KMS-11 (cell line): ENCODE data around the gene SERPINE1.

ENCODE experiments used
- H2AFZ ChIP-seq: fragments of 200-600 bp; sonication (generic); 2 replicates; pipeline ENCODE4 v1.6.1; 2016; ENCODE audit warnings: antibody characterized with exemption, mixed run types, low read depth
- H3K27ac ChIP-seq: fragments of 200-600 bp; sonication (generic); 2 replicates; pipeline ENCODE4 v1.6.1; 2016; ENCODE audit warnings: mild to moderate bottlenecking, mixed run types
- H3K27me3 ChIP-seq: fragments of 200-600 bp; sonication (generic); 2 replicates; pipeline ENCODE4 v1.6.1; 2017; ENCODE audit warnings: mild to moderate bottlenecking, low read depth, mixed run types, moderate library complexity; ENCODE audit not compliant: insufficient read depth
- H3K36me3 ChIP-seq: fragments of 200-600 bp; sonication (generic); 2 replicates; pipeline ENCODE4 v1.6.1; 2017; ENCODE audit warnings: mild to moderate bottlenecking, mixed run types; ENCODE audit not compliant: insufficient read depth
- H3K4me1 ChIP-seq: fragments of 200-600 bp; sonication (generic); 2 replicates; pipeline ENCODE4 v1.6.1; 2016; ENCODE audit warnings: mild to moderate bottlenecking, low read depth, mixed run types; ENCODE audit not compliant: poor library complexity, severe bottlenecking
- H3K4me2 ChIP-seq: fragments of 200-600 bp; sonication (generic); 2 replicates; pipeline ENCODE4 v1.7.0; 2016; ENCODE audit warnings: mild to moderate bottlenecking, mixed run types
- H3K4me3 ChIP-seq: fragments of 200-600 bp; sonication (generic); IDR thresholded peaks from 2 replicates; pipeline ENCODE4 v1.6.1; 2017; ENCODE audit warnings: low read depth, low read length, mixed read lengths; ENCODE audit not compliant: insufficient read depth
- H3K79me2 ChIP-seq: fragments of 200-600 bp; sonication (generic); 2 replicates; pipeline ENCODE4 v1.6.1; 2016; ENCODE audit warnings: low read depth, mixed run types; ENCODE audit not compliant: insufficient read depth
- H3K9ac ChIP-seq: fragments of 200-600 bp; sonication (generic); 2 replicates; pipeline ENCODE4 v1.6.1; 2016; ENCODE audit warnings: mild to moderate bottlenecking, mixed run types
- H4K20me1 ChIP-seq: fragments of 200-600 bp; sonication (generic); 2 replicates; pipeline ENCODE4 v1.6.1; 2016; ENCODE audit warnings: mild to moderate bottlenecking, mixed run types; ENCODE audit not compliant: insufficient read depth
- CTCF ChIP-seq: fragments of 200-600 bp; sonication (generic); conservative IDR thresholded peaks from 2 replicates; pipeline ENCODE4 v1.6.1; 2017; ENCODE audit warnings: low read depth, mild to moderate bottlenecking, antibody characterized with exemption, low read length, moderate library complexity, mixed read lengths

The SERPINE1 gene

GRCh38 chr7:101106386-101106785 is 20.5 kb upstream of the SERPINE1 start:
- H3K79me2 ChIP-seq, result no peaks in the 10 kb centered on the region
- H3K4me1 ChIP-seq, result no peaks in the 10 kb centered on the region
- no peaks in the 10 kb centered on the region for H3K36me3 ChIP-seq
- no peaks in the 10 kb centered on the region for H4K20me1 ChIP-seq
- peaks cover 97% of the 10 kb centered on the region for H3K27me3 ChIP-seq
- H3K27ac ChIP-seq, result no peak overlapping the region
- no peak overlapping the region for H3K4me3 ChIP-seq
- no peak overlapping the region for H2AFZ ChIP-seq
- H3K9ac ChIP-seq, result no peak overlapping the region
- H3K4me2 ChIP-seq, result no peak overlapping the region
- TF ChIP-seq CTCF, result no peak

GRCh38 chr7:101108330-101108857 is 18.5 kb upstream of the SERPINE1 start:
- H3K36me3 ChIP-seq, result no peaks in the 10 kb centered on the region
- H3K27me3 ChIP-seq, result peaks cover 96% of the 10 kb centered on the region
- H3K9ac ChIP-seq, result no peak overlapping the region
- no peak overlapping the region for H3K4me3 ChIP-seq
- H3K27ac ChIP-seq, result no peak overlapping the region
- no peaks in the 10 kb centered on the region for H3K4me1 ChIP-seq
- no peak for TF ChIP-seq CTCF
- no peaks in the 10 kb centered on the region for H4K20me1 ChIP-seq
- no peaks in the 10 kb centered on the region for H3K79me2 ChIP-seq
- H2AFZ ChIP-seq, result no peak overlapping the region
- no peak overlapping the region for H3K4me2 ChIP-seq

GRCh38 chr7:101108961-101109360 is 17.9 kb upstream of the SERPINE1 start:
- TF ChIP-seq CTCF, result no peak
- Histone ChIP-seq H3K4me3 (no peak overlapping the region), H3K9ac (no peak overlapping the region), H2AFZ (no peak overlapping the region), H3K27me3 (peaks cover 96% of the 10 kb centered on the region), H4K20me1 (no peaks in the 10 kb centered on the region), H3K4me1 (no peaks in the 10 kb centered on the region), H3K79me2 (no peaks in the 10 kb centered on the region), H3K27ac (no peak overlapping the region), H3K4me2 (no peak overlapping the region), H3K36me3 (no peaks in the 10 kb centered on the region)

- Histone ChIP-seq H3K4me2 (no peak overlapping the region), H3K27me3 (peaks cover 96% of the 10 kb centered on the region), H3K79me2 (no peaks in the 10 kb centered on the region), H3K27ac (no peak overlapping the region), H2AFZ (no peak overlapping the region), H4K20me1 (no peaks in the 10 kb centered on the region), H3K4me1 (no peaks in the 10 kb centered on the region), H3K36me3 (no peaks in the 10 kb centered on the region), H3K9ac (no peak overlapping the region), H3K4me3 (no peak overlapping the region)
- no peak for TF ChIP-seq CTCF
Observed at GRCh38 chr7:101109368-101109767, 17.5 kb upstream of the SERPINE1 start.
